Dendritic cell treated with granulocyte-macrophage colony-stimulating factor and Interleukin-4, amounts not matched to agents 40 ng/mL and 50 ng/mL, for 4 days (primary cell): Measurements from ENCODE around the gene MRPL34.
A peak's percentile ranks its signal among the peaks of the same experiment; 100 is the strongest.
"Not testable (repeated sequence)": the region's sequence is repeated elsewhere in the genome, so short reads cannot be mapped to it uniquely, and the experiment has no call there.

Experiments used
- H3K27ac Mint-ChIP-seq: one replicate; pipeline ENCODE4 v1.8.0; 2022; ENCODE audit warnings: mild to moderate bottlenecking, mixed read lengths
- H3K27me3 Mint-ChIP-seq: one replicate; pipeline ENCODE4 v1.8.0; 2022; ENCODE audit warnings: mild to moderate bottlenecking, mixed read lengths
- H3K36me3 Mint-ChIP-seq: one replicate; pipeline ENCODE4 v1.8.0; 2022; ENCODE audit warnings: low read depth, mixed read lengths
- H3K4me1 Mint-ChIP-seq: one replicate; pipeline ENCODE4 v1.8.0; 2022; ENCODE audit warnings: low read depth, mixed read lengths
- H3K4me3 Mint-ChIP-seq: one replicate; pipeline ENCODE4 v1.8.0; 2022; ENCODE audit warnings: mild to moderate bottlenecking, moderate library complexity, mixed read lengths
- H3K9me3 Mint-ChIP-seq: one replicate; pipeline ENCODE4 v1.8.0; 2022; ENCODE audit warnings: mixed read lengths
- intact Hi-C: fragments of 100-400 bp; cut with micrococcal nuclease; formaldehyde crosslinking; loops from one replicate; pipeline ENCODE4 v1.15.0; 2022

MRPL34 gene

DNA sequence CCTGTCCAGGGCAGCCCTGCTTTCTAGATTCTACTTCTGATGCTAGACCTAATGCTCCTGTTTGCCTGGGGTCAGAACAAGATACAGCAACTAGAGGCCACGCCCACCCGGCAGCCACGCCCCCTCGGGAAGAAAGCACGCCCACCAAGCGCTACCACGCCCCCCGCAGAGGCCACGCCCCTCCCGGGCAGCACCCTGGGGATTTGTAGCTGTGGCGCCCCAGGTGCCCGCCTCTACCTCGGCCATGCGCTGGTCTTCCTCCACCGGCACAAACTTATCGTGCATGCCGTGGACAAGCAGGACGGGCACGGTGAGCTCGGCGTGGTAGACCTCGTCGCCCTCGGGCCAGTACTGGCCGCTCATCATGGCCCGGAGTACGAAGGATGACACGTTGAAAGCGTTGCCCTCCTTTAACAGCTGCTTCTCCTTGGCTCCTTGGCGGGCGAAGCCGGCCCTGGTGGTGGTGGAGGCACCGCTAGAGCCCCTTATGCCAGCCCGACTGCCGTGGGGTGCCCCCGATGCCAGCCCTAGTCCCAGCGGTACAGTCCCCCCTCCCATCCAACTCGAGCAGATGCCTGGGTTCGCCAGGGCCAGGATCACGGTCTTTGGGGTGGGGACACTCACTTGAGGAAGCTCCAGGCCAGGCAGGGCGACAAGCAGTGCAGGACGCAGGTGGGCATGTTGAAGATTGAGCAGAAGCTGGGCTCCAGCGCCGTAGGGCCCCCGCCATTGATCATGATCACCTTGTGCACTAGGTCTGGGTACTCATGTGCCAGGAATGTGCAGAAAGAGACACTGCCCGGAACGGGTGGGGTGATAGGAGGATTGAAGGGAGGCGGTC lies 11.4 kb upstream of the MRPL34 start:
- intact Hi-C loops = no loop called here
- Mint-ChIP-seq H3K4me3 (no peak overlapping the region), H3K4me1 (peaks cover 17% of the 10 kb centered on the region), H3K36me3 (peaks cover 50% of the 10 kb centered on the region), H3K27ac (no peak overlapping the region), H3K27me3 (peaks cover 4% of the 10 kb centered on the region), H3K9me3 (no peaks in the 10 kb centered on the region)

DNA sequence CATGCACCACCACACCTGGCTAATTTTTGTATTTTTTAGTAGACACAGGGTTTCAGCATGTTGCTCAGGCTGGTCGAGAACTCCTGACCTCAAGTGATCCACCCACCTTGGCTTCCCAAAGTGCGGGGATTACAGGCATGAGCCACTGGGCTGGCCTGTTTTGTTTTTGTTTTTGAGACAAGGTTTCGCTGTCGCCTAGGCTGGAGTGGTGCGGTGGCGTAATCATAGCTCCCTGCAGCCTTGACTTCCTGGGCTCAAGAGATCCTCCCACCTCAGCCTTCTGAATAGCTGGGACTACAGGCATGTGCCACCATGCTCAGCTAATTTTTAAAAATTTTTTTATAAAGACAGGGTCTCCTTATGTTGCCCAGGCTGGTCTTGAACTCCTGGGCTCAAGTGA lies 10.1 kb upstream of the MRPL34 start:
- H3K4me3 Mint-ChIP-seq, H3K27me3 Mint-ChIP-seq, H3K27ac Mint-ChIP-seq, H3K9me3 Mint-ChIP-seq, intact Hi-C loops: not testable (repeated sequence)
- H3K4me1 Mint-ChIP-seq = peaks cover 17% of the 10 kb centered on the region
- peaks cover 59% of the 10 kb centered on the region for H3K36me3 Mint-ChIP-seq

DNA sequence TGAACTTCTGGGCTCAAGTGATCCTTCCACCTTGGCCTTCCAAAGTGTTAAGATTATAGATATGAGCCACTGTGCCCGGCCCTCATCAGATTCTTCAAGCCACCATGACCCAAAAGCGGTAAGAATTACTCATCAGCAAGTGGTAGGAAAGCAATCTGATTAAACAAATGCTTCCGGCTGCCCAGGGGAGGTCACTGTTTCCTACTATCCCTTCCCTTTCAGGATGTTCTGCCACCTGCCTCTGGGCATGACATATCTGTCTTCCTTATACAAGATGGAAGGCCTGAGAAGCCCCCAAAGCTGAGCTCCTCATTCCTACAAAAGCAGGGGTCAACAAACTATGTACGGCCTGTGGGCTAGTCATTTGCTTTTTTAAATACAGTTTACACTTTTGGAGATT lies 9.4 kb upstream of the MRPL34 start:
- Mint-ChIP-seq H3K36me3 (peaks cover 62% of the 10 kb centered on the region), H3K27ac (no peak overlapping the region), H3K9me3 (no peaks in the 10 kb centered on the region), H3K4me1 (peaks cover 18% of the 10 kb centered on the region), H3K27me3 (no peaks in the 10 kb centered on the region), H3K4me3 (no peak overlapping the region)
- intact Hi-C loops = no loop called here

DNA sequence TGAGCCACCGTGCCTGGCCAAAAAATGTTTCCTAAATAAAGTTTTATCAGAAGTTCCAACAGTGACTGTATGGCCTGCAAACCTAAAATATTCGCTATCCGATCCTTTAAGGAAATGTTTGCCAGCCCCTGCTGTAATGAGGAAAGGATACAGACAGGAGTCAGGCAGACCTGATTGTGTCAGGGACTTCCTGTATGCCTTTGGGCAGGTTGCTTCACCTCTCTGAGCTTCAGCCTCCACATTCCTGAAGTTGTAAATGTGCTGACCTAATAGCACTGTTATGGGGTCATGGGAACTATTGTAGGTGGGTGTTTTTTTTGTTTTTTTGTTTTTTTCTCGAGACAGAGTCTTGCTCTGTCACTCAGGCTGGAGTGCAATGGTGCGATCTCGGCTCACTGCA lies 8.7 kb upstream of the MRPL34 start:
- Mint-ChIP-seq H3K9me3 (no peaks in the 10 kb centered on the region), H3K36me3 (peaks cover 61% of the 10 kb centered on the region), H3K4me3 (no peak overlapping the region), H3K27ac (no peak overlapping the region), H3K4me1 (peaks cover 20% of the 10 kb centered on the region), H3K27me3 (no peaks in the 10 kb centered on the region)
- intact Hi-C loops = no loop called here

DNA sequence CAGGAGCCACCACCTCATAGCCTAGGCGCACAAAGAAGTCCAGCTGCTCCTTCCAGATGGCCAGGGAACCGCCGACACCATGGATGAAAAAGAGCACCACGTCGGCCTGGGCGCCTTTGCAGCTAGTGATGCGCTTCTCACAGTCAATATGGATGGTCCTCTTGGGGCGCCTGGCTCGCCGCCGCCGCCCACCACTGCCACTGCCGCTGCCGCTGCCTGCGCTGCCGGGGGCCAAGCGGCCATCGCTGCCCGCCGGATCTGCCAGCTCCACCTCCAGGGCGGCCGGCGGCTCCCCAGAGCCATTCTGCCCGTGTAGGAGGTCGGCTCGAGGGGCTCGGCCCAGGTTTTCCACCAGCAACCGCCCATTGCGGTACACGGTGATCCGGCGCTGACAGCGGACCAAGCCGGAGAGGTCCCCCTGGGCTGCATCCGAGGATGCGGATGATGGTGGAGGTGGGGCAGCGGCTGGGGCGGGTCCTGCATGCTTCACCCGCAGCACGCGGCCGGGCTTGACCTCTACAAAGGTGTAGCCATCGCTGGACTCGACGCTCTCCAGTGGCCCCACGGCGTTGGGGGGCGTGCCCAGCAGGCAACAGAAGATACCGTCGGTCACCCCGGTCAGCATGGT lies 4.6 kb upstream of the MRPL34 start:
- intact Hi-C loops = no loop called here
- H3K4me1 Mint-ChIP-seq = peaks cover 35% of the 10 kb centered on the region
- H3K36me3 Mint-ChIP-seq = peaks cover 52% of the 10 kb centered on the region
- no peak overlapping the region for H3K4me3 Mint-ChIP-seq
- no peaks in the 10 kb centered on the region for H3K9me3 Mint-ChIP-seq
- no peaks in the 10 kb centered on the region for H3K27me3 Mint-ChIP-seq
- H3K27ac Mint-ChIP-seq = no peak overlapping the region

DNA sequence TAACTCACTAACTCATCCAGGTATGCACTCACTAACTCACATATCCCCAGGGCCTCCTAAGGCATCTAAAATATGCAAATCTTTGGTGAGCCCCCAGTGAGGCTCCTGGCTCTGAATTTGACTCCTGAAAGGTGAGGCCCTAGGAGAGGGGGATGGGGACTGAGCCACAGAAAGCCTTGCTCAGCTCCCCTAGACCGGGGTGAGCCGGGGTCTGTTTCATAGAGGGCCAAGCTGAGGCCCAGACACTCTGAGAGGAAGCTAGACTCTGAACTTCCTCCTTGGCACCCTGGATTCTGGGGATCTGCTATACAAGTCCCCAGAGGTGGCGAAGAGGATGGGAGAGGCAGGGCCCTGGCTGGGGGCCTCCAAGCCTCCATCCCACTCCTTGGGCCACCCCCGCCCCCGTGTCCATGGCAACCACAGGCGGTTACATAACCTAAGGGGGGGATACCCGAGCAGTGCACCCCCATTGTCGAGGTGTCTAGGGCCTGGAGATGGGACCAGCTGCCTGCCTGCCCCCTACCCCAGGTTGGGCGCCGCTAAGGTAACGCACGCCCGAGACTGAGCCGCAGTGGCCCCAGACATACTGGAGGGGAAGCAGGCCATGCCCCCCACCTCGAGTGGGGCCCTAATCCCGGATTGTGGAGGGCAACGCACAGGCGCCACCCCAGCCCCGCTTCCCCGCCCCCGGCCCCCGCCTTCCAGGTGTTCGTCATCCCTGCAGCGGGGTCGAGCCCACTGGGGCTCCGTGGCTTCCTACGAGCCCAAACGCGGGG lies 3.1 kb upstream of the MRPL34 start:
- H3K4me3 Mint-ChIP-seq = peak overlapping the region; percentile 78
- intact Hi-C loops = no loop called here
- H3K27ac Mint-ChIP-seq = peak overlapping the region; percentile 54
- H3K4me1 Mint-ChIP-seq = peaks cover 41% of the 10 kb centered on the region
- no peaks in the 10 kb centered on the region for H3K9me3 Mint-ChIP-seq
- peaks cover 50% of the 10 kb centered on the region for H3K36me3 Mint-ChIP-seq
- no peaks in the 10 kb centered on the region for H3K27me3 Mint-ChIP-seq

DNA sequence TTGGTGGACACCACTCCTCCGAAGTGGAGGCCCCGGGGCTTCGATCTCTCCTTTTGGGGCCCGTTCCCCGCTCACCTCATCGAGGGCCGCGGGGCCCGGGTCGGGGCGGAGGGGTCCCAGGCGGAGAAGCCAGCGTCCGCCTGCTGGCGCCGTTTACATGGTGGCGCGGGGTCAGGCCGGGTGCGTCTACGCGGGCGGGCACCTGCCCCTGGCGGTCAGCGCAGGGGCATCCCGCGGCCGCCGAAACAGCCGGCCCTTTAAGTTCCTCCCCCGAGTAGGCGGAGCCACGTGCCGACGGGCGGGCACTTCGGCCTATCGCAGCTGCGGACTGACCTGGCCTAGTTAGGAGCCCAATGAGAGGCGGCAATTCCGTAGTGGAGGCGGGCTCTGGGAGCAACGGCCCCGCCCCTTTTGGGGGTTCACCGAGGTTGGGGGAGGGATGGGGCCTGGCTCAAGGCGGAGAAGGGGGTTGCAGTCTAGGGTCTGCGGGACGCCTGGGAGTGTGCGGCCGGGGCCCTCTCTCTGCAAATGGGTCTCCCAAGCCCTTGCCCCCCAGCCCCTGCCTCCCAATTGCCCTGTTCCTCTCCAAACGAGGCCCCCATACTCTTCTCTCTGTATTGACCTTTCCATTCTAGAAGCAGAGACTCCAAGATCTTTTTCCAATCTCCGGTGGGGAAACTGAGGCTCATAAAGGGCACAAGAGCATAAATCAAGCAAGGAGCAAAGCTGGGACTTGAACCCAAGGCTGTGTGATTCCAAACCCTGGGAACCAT lies 2.3 kb upstream of the MRPL34 start, which contains the start of gene ABHD8:
Gene ABHD8, minus strand, starts transcription at position 259 of the 773 bp plus-strand sequence. CDS start 1,809 bp downstream, outside the sequence.
- H3K27me3 Mint-ChIP-seq = no peaks in the 10 kb centered on the region
- H3K36me3 Mint-ChIP-seq = peaks cover 44% of the 10 kb centered on the region
- peak within 1 kb of the TSS; percentile 54 for H3K27ac Mint-ChIP-seq
- intact Hi-C loops = no loop called here
- H3K9me3 Mint-ChIP-seq = no peaks in the 10 kb centered on the region
- peak within 1 kb of the TSS; percentile 78 for H3K4me3 Mint-ChIP-seq
- peaks cover 46% of the 10 kb centered on the region for H3K4me1 Mint-ChIP-seq

DNA sequence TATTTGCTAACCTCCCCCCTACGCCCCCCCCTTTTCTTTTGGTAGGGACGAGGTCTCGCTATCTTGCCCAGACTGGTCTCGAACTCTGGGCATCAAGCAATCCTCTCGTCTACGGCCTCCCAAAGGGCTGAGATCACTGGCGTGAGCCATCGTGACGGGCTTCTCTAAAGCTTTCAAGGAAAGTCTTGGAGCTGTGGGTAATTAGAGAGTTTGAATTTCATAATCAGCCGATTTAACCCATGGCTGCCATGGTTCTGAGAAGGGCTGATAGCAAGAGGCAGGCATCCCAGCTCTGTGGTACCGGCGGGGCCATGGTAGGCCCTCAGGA lies 1.8 kb upstream of the MRPL34 start:
- no peaks in the 10 kb centered on the region for H3K27me3 Mint-ChIP-seq
- H3K36me3 Mint-ChIP-seq = peaks cover 39% of the 10 kb centered on the region
- no peak overlapping the region for H3K27ac Mint-ChIP-seq
- peaks cover 48% of the 10 kb centered on the region for H3K4me1 Mint-ChIP-seq
- no peaks in the 10 kb centered on the region for H3K9me3 Mint-ChIP-seq
- intact Hi-C loops = no loop called here
- H3K4me3 Mint-ChIP-seq = peak overlapping the region; percentile 78

DNA sequence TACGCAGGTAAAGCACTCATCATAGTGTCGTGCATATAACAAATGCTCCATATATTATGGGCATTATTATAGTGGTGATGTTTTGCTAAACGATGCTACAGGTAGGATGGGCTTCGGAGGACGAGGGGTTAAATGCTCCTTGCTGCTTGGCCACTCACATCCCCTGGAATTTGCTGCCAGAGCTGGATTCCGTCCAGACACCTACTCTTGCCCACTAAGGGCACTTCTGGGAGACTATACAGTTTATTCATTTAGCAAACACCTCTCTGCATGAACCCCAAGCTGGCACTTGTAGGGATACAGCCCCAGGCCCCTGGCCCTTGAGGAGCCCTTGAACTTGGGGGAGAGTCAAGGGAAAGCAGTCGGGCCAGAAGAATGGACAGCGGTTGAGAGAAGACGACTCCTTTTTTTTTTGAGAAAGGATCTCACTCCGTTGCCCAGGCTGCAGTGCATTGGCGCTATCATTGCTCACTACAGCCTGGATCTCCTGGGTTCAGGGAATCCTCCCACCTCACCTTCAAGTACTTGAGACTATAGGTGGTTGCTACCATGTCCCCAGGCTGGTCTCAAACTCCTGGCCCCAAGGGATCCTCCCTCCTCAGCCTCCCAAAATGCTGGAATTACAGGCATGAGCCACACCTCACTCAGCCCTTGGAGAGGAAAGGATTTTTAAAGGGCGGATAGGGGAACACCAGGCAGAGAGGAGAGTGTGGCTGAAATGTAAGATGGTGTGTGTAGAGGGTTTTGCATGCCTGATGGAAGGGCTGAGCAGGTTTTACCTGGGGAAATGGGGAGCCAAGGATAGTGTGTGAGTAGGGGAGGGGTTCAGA lies 1.1 kb upstream of the MRPL34 start:
- Mint-ChIP-seq H3K4me1 (peaks cover 52% of the 10 kb centered on the region), H3K27me3 (no peaks in the 10 kb centered on the region), H3K36me3 (peaks cover 41% of the 10 kb centered on the region), H3K9me3 (no peaks in the 10 kb centered on the region), H3K4me3 (peak overlapping the region; percentile 85), H3K27ac (peak overlapping the region; percentile 92)
- intact Hi-C loops = loop anchor here (1.0 kb wide), 2 partner anchors 12 to 37 kb away; partner anchors contain the start of gene BABAM1

DNA sequence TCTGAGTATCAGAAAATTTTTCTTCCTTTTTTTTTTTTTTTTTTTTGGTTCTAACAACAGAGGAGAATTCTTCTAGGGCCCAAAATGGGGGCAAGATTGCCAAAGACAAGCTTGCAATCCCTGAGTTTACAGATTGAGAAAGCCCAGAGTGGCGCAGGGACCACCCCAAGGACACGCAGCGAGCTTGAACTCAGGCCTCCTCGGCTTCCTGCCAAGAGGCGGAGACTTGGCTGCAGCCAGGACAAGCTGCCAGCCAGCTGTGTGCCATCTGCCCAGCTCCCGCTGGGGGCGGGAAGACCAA lies 506 bp upstream of the MRPL34 start:
- H3K4me1 Mint-ChIP-seq = peaks cover 55% of the 10 kb centered on the region
- intact Hi-C loops = loop anchor here (1.0 kb wide), 2 partner anchors 13 to 38 kb away; partner anchors contain the start of gene BABAM1
- H3K36me3 Mint-ChIP-seq = peaks cover 41% of the 10 kb centered on the region
- H3K27me3 Mint-ChIP-seq = no peaks in the 10 kb centered on the region
- H3K9me3 Mint-ChIP-seq = no peaks in the 10 kb centered on the region
- peak overlapping the region; percentile 85 for H3K4me3 Mint-ChIP-seq
- H3K27ac Mint-ChIP-seq = peak overlapping the region; percentile 92

DNA sequence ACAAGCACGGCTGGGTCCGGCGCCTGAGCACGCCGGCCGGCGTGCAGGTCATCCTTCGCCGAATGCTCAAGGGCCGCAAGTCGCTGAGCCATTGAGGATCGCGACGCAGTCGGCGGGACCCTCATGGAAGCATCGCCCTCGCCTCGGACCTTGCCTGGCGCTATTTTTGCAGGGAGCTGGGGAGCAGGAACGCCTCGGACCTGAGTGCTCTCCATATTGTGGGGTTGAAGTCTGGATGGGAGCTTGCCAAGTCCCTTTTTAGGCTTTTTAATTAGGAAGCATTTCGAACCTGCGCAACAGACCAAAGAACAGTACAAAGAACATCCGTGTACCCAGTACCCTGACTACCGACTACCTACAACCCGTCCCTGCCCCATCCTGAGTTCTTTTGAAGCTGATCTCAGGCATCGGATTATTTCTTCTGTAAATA lies 628 bp downstream of the MRPL34 start:
- H3K27ac Mint-ChIP-seq = peak overlapping the region; percentile 92
- peaks cover 40% of the 10 kb centered on the region for H3K36me3 Mint-ChIP-seq
- H3K4me3 Mint-ChIP-seq = peak overlapping the region; percentile 85
- H3K9me3 Mint-ChIP-seq = no peaks in the 10 kb centered on the region
- H3K27me3 Mint-ChIP-seq = no peaks in the 10 kb centered on the region
- peaks cover 65% of the 10 kb centered on the region for H3K4me1 Mint-ChIP-seq
- intact Hi-C loops = no loop called here

DNA sequence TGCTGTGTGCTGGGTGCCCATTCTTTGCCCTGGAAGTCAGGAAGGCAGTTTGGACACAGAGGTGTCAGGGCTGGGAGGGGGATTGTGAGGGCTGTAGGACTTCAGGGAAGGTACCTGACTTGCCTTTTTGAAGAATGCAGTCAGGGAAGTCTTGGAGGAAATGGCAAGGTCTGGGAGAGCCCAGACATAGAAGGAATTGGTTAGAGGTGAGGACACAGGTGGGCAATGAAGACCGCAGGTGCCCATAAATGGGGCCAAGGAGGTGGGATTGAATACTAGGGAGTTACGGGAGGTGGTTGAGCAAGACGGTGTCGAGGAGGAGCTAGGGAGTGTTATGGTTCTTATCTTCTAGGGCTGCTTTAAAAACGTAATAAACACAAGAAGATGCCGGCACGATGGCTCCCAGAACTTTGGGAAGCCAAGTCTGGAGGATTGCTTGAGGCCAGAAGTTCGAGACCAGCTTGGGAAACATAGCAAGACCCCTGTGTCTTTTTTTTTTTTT lies 2.3 kb downstream of the MRPL34 start:
- intact Hi-C loops = no loop called here
- peaks cover 51% of the 10 kb centered on the region for H3K36me3 Mint-ChIP-seq
- H3K27me3 Mint-ChIP-seq = no peaks in the 10 kb centered on the region
- H3K4me3 Mint-ChIP-seq = no peak overlapping the region
- H3K27ac Mint-ChIP-seq = no peak overlapping the region
- H3K9me3 Mint-ChIP-seq = no peaks in the 10 kb centered on the region
- H3K4me1 Mint-ChIP-seq = peaks cover 65% of the 10 kb centered on the region
